Skeletal muscle tissue (tissue), 4 donors: ENCODE results near the gene PRLR. TPM values are rescaled to one million over a fixed set of nuclear protein-coding genes. Genes with fewer than 3 reads are reported as not detected.
"Not testable (repeated sequence)": the region's sequence is repeated elsewhere in the genome, so short reads cannot be mapped to it uniquely, and the experiment has no call there.

ENCODE experiments used
- H3K27ac ChIP-seq: one replicate; pipeline ENCODE4 v1.7.0; 2013; ENCODE audit warnings: mild to moderate bottlenecking, low read depth, low read length, inconsistent platforms
- H3K27me3 ChIP-seq, 3 donors: one replicate each; pipeline ENCODE4 v1.7.0; 2013; ENCODE audit warnings: low read length in 3 of 3; ENCODE audit not compliant: control insufficient read depth in 3 of 3, insufficient read depth in 3 of 3
- H3K36me3 ChIP-seq, 3 donors: one replicate each; pipeline ENCODE4 v1.7.0; 2013; ENCODE audit warnings: low read length in 3 of 3; ENCODE audit not compliant: control insufficient read depth in 3 of 3, insufficient read depth in 3 of 3
- H3K4me1 ChIP-seq, 3 donors: one replicate each; pipeline ENCODE4 v1.7.0; 2013; ENCODE audit warnings: low read length in 3 of 3, mild to moderate bottlenecking in 3 of 3; ENCODE audit not compliant: control insufficient read depth in 3 of 3, insufficient read depth in 3 of 3
- H3K4me3 ChIP-seq, 3 donors: one replicate each; pipeline ENCODE4 v1.7.0; 2013; ENCODE audit warnings: low read length in 3 of 3
- H3K9ac ChIP-seq, 3 donors: one replicate each; pipeline ENCODE4 v1.7.0; 2013; ENCODE audit warnings: low read length in 3 of 3, mild to moderate bottlenecking in 3 of 3, moderate library complexity in 2 of 3, low read depth in 1 of 3
- H3K9me3 ChIP-seq, 3 donors: one replicate each; pipeline ENCODE4 v1.7.0; 2013; ENCODE audit warnings: low read length in 3 of 3; ENCODE audit not compliant: control insufficient read depth in 3 of 3
- total RNA-seq: library from RNA; depleted of rRNA; stranded (reverse); fragments of >200 nt; gene quantifications from one replicate; pipeline ENCODE4 v1.2.3, GENCODE V29; 2014
- donor health status: Osteomylitis.

Gene PRLR
- total RNA-seq, 1 donor from 2014 or later, result 0.52 TPM

- H3K27me3 ChIP-seq, result peaks cover 0 to 11% (median 3%) of the 10 kb centered on the region in 3 donors
- no peak overlapping the region for H3K4me3 ChIP-seq
- H3K4me1 ChIP-seq, result no peaks in the 10 kb centered on the region
- H3K36me3 ChIP-seq, result no peaks in the 10 kb centered on the region
- no peaks in the 10 kb centered on the region for H3K9me3 ChIP-seq
- H3K9ac ChIP-seq, result no peak overlapping the region
- H3K27ac ChIP-seq, result no peak overlapping the region
Observed at GRCh38 chr5:35041261-35041660, 189.0 kb downstream of the PRLR start.

- no peaks in the 10 kb centered on the region for H3K4me1 ChIP-seq
- H3K27me3 ChIP-seq, result peaks cover 0 to 7% (median 3%) of the 10 kb centered on the region in 3 donors
- no peak overlapping the region for H3K27ac ChIP-seq
- H3K36me3 ChIP-seq, result no peaks in the 10 kb centered on the region
- no peak overlapping the region for H3K9ac ChIP-seq
- H3K4me3 ChIP-seq, result no peak overlapping the region
- no peaks in the 10 kb centered on the region for H3K9me3 ChIP-seq
Observed at GRCh38 chr5:35038891-35039290, 191.4 kb downstream of the PRLR start.

- Histone ChIP-seq H3K4me1 (no peaks in the 10 kb centered on the region), H3K9me3 (no peaks in the 10 kb centered on the region), H3K36me3 (no peaks in the 10 kb centered on the region), H3K4me3 (no peak overlapping the region), H3K27ac (no peak overlapping the region), H3K9ac (no peak overlapping the region), H3K27me3 (peaks cover 0 to 4% (median 3%) of the 10 kb centered on the region in 3 donors)
Observed at GRCh38 chr5:35036536-35036935, 193.8 kb downstream of the PRLR start.

- not testable (repeated sequence) for H3K4me1 ChIP-seq, H3K9me3 ChIP-seq, H3K36me3 ChIP-seq, H3K4me3 ChIP-seq, H3K27me3 ChIP-seq, H3K27ac ChIP-seq, H3K9ac ChIP-seq
Observed at GRCh38 chr5:35035929-35036328, 194.4 kb downstream of the PRLR start.

- H3K4me3 ChIP-seq, result no peak overlapping the region
- H3K27me3 ChIP-seq, result peaks cover 0 to 4% (median 0%) of the 10 kb centered on the region in 3 donors
- H3K4me1 ChIP-seq, result no peaks in the 10 kb centered on the region
- no peaks in the 10 kb centered on the region for H3K9me3 ChIP-seq
- no peak overlapping the region for H3K27ac ChIP-seq
- H3K9ac ChIP-seq, result no peak overlapping the region
- no peaks in the 10 kb centered on the region for H3K36me3 ChIP-seq
Observed at GRCh38 chr5:35035271-35035670, 195.0 kb downstream of the PRLR start.

- Histone ChIP-seq H3K9me3 (no peaks in the 10 kb centered on the region), H3K9ac (no peak overlapping the region), H3K36me3 (no peaks in the 10 kb centered on the region), H3K27me3 (no peaks in the 10 kb centered on the region), H3K27ac (no peak overlapping the region), H3K4me1 (no peaks in the 10 kb centered on the region), H3K4me3 (no peak overlapping the region)
Observed at GRCh38 chr5:35032356-35032755, 197.9 kb downstream of the PRLR start.

GRCh38 chr5:35031276-35031675 is 199.0 kb downstream of the PRLR start:
- Histone ChIP-seq H3K4me3 (no peak overlapping the region), H3K4me1 (no peaks in the 10 kb centered on the region), H3K9me3 (no peaks in the 10 kb centered on the region), H3K36me3 (no peaks in the 10 kb centered on the region), H3K27me3 (no peaks in the 10 kb centered on the region), H3K27ac (no peak overlapping the region), H3K9ac (no peak overlapping the region)

- Histone ChIP-seq H3K27ac (no peak overlapping the region), H3K4me3 (no peak overlapping the region), H3K4me1 (no peaks in the 10 kb centered on the region), H3K27me3 (no peaks in the 10 kb centered on the region), H3K9ac (no peak overlapping the region), H3K36me3 (no peaks in the 10 kb centered on the region), H3K9me3 (no peaks in the 10 kb centered on the region)
Observed at GRCh38 chr5:35030426-35031100, 199.7 kb downstream of the PRLR start.

- H3K27me3 ChIP-seq, result no peaks in the 10 kb centered on the region
- H3K9ac ChIP-seq, result no peak overlapping the region
- no peaks in the 10 kb centered on the region for H3K36me3 ChIP-seq
- no peaks in the 10 kb centered on the region for H3K4me1 ChIP-seq
- H3K27ac ChIP-seq, result no peak overlapping the region
- H3K9me3 ChIP-seq, result no peaks in the 10 kb centered on the region
- no peak overlapping the region for H3K4me3 ChIP-seq
Observed at GRCh38 chr5:35029333-35029732, 201.0 kb downstream of the PRLR start.

GRCh38 chr5:35026941-35027340 is 203.3 kb downstream of the PRLR start:
- H3K27me3 ChIP-seq, result no peaks in the 10 kb centered on the region

More at GRCh38 chr5:35026941-35027340, 203.3 kb downstream of the PRLR start:
- Histone ChIP-seq H3K4me1 (no peaks in the 10 kb centered on the region), H3K9ac (no peak overlapping the region), H3K36me3 (no peaks in the 10 kb centered on the region), H3K4me3 (no peak overlapping the region), H3K9me3 (no peaks in the 10 kb centered on the region), H3K27ac (no peak overlapping the region)
